GM23338 (cell line): ENCODE measurements around the gene NPHP4.

Source experiments
- CREB1 ChIP-seq: fragments of 250-450 bp; sonication (Bioruptor Pico); IDR thresholded peaks from 2 replicates; pipeline ENCODE4 v1.5.0; 2020; ENCODE audit warnings: low read depth, mild to moderate bottlenecking, moderate library complexity
- CTCF ChIP-seq, 2 experiments: fragments of 200-600 bp in 1 of 2; sonication (generic) in 1 of 2; conservative IDR thresholded peaks; 2 replicates each; pipeline versions ENCODE4 v1.5.1 to v1.6.1; 2016 to 2017; ENCODE audit warnings: antibody characterized with exemption in 2 of 2, low read depth in 2 of 2, mild to moderate bottlenecking in 2 of 2, moderate library complexity in 1 of 2
- ETS1 ChIP-seq: IDR thresholded peaks from 2 replicates; pipeline ENCODE4 v1.6.1; 2016; ENCODE audit warnings: antibody characterized with exemption
- EZH2 ChIP-seq: fragments of 200-600 bp; sonication (generic); IDR thresholded peaks from one replicate; pipeline ENCODE4 v1.8.0; 2017; ENCODE audit warnings: antibody characterized with exemption, mild to moderate bottlenecking, low read depth; ENCODE audit not compliant: unreplicated experiment
- EZH2phosphoT487 ChIP-seq: fragments of 200-600 bp; sonication (generic); IDR thresholded peaks from one replicate; pipeline ENCODE4 v1.8.1; 2018; ENCODE audit warnings: antibody characterized with exemption; ENCODE audit not compliant: unreplicated experiment
- JUNB ChIP-seq: IDR thresholded peaks from one replicate; pipeline ENCODE4 v1.6.1; 2016; ENCODE audit warnings: antibody characterized with exemption; ENCODE audit not compliant: unreplicated experiment
- NANOG ChIP-seq: IDR thresholded peaks from 2 replicates; pipeline ENCODE4 v1.6.1; 2016; ENCODE audit warnings: antibody characterized with exemption, borderline replicate concordance
- POLR2AphosphoS5 ChIP-seq: IDR thresholded peaks from 2 replicates; pipeline ENCODE4 v1.6.1; 2016; ENCODE audit warnings: antibody characterized with exemption, low read depth
- STAT1 ChIP-seq: IDR thresholded peaks from one replicate; pipeline ENCODE4 v1.6.1; 2016; ENCODE audit warnings: antibody characterized with exemption; ENCODE audit not compliant: unreplicated experiment
- ZNF114 ChIP-seq: fragments of 250-450 bp; sonication (Bioruptor Pico); IDR thresholded peaks from 2 replicates; pipeline ENCODE4 v1.5.0; 2020; ENCODE audit warnings: mild to moderate bottlenecking, moderate library complexity
- ZNF331 ChIP-seq: fragments of 250-450 bp; sonication (Bioruptor Pico); IDR thresholded peaks from 2 replicates; pipeline ENCODE4 v1.5.0; 2020; ENCODE audit warnings: low read depth, mild to moderate bottlenecking, moderate library complexity
- TF ChIP-seq, protein P1 (sequence below): IDR thresholded peaks from one replicate; pipeline ENCODE4 v1.6.1; 2018; ENCODE audit warnings: antibody characterized with exemption; ENCODE audit not compliant: unreplicated experiment

- no peak for TF ChIP-seq CTCF (conservative IDR thresholded peaks at IDR 0.05; ENCODE audit: low read depth in 2 of 2)
- TF ChIP-seq CREB1 = no peak
- TF ChIP-seq POLR2AphosphoS5 = no peak
- TF ChIP-seq EZH2phosphoT487 = no peak
- TF ChIP-seq ETS1 = no peak
- no peak for TF ChIP-seq EZH2
- TF ChIP-seq ZNF114 (CRISPR knock-in tag) = no peak
- no peak for TF ChIP-seq STAT1
- TF ChIP-seq, protein P1, sequence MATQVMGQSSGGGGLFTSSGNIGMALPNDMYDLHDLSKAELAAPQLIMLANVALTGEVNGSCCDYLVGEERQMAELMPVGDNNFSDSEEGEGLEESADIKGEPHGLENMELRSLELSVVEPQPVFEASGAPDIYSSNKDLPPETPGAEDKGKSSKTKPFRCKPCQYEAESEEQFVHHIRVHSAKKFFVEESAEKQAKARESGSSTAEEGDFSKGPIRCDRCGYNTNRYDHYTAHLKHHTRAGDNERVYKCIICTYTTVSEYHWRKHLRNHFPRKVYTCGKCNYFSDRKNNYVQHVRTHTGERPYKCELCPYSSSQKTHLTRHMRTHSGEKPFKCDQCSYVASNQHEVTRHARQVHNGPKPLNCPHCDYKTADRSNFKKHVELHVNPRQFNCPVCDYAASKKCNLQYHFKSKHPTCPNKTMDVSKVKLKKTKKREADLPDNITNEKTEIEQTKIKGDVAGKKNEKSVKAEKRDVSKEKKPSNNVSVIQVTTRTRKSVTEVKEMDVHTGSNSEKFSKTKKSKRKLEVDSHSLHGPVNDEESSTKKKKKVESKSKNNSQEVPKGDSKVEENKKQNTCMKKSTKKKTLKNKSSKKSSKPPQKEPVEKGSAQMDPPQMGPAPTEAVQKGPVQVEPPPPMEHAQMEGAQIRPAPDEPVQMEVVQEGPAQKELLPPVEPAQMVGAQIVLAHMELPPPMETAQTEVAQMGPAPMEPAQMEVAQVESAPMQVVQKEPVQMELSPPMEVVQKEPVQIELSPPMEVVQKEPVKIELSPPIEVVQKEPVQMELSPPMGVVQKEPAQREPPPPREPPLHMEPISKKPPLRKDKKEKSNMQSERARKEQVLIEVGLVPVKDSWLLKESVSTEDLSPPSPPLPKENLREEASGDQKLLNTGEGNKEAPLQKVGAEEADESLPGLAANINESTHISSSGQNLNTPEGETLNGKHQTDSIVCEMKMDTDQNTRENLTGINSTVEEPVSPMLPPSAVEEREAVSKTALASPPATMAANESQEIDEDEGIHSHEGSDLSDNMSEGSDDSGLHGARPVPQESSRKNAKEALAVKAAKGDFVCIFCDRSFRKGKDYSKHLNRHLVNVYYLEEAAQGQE = no peak
- no peak for TF ChIP-seq JUNB
- TF ChIP-seq ZNF331 (CRISPR knock-in tag) = no peak
- TF ChIP-seq NANOG = no peak
These were observed 135.2 kb downstream of the NPHP4 start for GRCh38 chr1:5857011-5857410.
